GM21367 (cell line): ENCODE measurements around the gene CAMK2D.

ENCODE experiments used
- ATAC-seq: cut with Tn5 transposase; IDR thresholded peaks from one replicate; pipeline ENCODE4 v1.9.1; 2021; ENCODE audit not compliant: unreplicated experiment

The CAMK2D gene

DNA sequence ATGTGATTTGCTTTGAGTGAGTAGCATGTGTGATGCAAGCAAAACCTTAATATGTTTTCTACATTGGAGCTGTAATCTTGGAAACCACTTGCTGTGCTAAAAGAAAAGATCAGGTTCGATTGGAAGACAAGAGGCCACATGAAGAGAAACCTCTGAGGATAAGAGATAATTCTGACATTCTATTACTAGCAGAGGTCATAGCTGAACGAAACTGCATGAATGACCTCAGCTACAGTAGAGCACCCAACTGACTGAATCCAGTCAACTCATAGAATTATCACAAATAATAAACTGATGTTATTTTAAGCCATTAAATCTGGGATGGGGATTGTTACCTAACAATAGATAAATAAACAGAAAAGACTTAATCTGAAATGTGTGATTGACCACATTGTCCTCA lies 147.1 kb downstream of the CAMK2D start:
- no peak for ATAC-seq

DNA sequence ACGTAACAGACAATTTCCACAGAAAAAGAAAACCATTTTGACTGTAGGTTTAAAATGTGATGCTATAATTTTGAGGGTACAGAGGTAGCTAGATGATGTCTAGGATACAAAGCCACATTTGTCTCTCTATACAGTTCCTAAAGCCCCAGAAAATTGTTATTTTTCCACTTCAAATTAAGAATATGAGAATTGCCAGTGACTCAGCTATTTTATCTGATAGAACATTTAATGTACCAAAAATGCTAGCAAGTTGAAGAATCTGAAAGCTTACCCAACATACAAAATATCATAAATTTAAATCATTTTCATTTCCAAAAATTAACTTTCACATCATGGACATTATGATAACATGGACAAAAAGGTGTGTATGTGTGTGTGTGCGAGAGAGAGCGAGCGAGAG lies 148.0 kb downstream of the CAMK2D start:
- ATAC-seq = no peak

DNA sequence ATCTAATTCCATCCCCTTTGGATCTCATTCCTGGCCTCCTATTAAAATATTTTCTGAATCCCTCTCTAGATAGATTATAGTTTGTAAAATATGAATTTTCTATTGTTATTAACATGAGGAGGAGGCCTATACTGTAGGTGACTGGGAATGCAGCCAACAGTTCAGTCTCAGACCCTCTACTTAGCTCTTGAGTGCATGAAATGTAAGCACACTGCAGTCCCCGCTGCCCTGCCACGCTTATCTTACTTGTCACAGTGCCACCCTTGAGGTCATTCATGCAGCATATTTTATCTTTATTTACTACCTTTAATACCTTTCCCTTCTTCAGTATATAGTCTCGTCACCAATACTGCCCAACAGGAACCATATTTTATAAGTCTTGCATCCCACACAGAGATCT lies 151.0 kb downstream of the CAMK2D start:
- ATAC-seq = no peak

DNA sequence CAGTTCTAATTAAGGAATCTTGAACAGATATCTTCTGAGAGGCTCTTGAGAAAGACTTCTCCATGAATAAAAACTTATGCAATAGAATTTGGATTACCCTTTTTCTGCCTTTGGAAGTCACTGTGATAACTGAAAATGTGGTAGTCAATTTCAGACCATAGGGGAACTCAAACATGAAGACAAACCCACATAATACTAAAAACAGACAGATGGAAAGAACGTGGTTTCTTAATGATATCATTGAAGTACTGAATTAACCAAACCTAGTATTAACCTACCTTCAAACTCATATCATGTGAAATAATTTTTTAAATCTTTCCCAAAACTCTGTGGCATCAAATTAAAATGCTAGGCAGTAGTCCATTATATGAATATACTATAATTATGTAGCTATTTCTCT lies 153.5 kb downstream of the CAMK2D start:
- no peak for ATAC-seq

DNA sequence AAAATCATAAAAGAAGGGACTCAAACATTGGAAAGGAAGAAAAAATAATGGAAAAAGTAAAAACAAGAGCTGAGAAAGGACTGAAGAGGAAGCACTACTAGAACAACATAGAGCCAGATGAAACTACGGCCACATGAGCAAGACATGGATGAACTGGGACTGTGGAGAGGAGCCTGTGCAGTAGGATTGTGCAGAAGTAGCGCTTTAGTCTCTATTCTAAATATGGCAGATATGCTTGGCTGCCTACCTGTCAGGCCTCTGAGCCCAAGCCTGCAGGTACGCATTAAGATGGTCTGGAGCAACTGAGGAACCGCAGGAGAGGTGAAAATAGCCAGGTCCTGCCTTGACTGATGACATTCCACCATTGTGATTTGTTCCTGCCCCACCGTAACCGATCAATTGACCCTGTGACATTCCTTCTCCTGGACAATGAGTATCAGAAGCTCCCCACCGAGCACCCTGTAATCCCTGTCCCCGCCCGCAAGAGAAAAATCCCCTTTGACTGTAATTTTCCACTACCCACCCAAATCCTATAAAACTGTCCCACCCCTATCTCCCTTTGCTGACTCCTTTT lies 154.3 kb downstream of the CAMK2D start:
- no peak for ATAC-seq

DNA sequence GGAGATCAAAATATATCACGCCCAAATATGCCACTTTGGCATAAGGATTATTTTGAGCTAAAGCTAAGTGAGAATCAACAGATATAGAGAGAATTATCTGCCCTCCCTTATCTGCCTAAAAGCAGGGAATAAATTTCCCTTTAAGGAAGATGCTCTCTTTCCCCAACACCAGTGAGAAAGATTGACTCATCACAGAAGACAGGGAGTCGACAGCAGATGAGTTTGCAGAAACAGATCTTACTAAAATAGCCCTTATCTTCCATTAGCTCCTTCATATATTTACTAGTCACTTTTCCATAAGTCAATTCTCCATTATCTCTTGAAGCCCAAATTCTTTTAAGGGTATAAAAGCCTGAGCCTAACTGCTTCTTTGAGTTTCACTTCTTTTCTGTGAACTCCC lies 156.6 kb downstream of the CAMK2D start:
- ATAC-seq = no peak

DNA sequence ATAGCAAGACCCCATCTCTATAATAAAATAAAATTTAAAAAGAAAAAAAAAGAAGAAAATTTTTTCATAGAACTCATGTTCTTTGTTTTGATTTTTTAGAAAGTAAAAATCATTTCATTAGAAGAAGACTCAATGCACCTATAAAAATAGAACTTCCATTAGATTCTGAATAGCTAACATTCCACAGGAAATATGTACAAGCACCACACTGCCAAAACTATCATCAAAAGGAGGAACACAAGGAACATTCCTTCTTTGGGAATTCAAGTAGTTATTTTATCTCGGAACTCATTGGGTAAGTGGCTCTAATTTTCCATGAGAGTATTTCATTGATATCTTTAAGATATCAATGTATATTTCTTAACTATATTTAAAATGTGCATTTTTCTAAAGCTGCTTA lies 157.6 kb downstream of the CAMK2D start:
- ATAC-seq = no peak

DNA sequence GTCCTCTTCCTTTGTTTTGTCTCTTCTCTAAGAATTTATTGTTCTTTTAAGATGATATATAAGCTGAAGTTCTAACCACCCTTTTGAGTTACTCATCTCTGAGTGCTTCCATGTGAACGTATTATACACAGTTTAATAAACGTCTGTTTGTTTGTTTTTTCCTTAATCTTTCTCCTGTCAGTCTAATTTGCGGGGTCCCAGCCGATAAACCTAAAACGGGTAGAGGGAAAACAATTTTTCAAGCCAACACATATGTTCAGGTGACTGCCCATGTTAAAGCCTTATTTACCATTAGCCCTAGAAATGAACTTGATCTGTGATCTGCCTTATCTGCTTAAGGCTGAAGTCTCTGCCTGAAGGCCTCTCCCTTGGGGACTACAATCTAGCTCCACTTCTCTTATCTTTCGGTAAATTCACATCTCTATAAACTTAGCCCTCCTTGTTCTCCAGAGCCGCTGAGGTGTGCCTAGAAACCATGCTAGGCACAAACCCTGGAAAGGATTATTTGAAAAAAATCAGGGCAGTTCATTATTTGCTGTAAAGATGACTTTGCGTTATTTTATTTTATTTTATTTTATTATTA lies 158.8 kb downstream of the CAMK2D start:
- no peak for ATAC-seq

DNA sequence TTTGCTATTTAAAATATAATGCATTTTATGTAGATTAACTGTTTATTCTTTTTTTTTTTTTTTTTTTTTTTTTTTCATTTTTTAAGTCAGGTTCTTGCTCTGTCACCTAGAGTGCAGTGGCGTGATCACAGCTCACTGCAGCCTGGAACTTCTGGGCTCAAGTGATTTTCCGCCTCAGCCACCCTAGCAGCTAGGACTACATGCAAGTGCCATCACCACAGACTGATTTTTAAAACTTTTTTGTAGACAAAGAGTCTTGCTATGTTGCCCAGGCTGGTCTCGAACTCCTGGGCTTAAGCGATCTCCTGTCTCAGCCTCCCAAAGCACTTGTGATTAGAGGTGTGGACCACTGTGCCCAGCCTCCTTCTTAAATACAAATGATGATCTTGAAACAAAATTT lies 159.9 kb downstream of the CAMK2D start:
- ATAC-seq = no peak

DNA sequence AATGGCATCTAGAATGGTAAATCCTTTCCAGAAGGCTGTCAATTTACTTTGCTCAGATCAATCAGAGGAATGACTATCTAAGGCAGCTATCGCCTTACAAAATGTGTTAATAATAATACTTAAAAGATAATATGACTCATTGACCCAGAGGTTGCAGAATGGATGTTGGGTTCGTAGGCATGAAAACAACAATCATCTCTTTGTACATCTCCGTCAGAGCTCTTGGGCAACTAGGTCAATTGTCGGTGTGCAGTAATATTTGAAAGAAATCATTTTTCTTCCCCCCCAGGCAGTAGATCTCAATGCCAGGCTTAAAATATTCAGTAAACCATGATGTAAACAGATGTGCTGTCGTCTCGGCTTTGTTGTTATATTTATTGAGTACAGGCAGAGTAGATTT lies 165.1 kb downstream of the CAMK2D start:
- ATAC-seq = no peak

DNA sequence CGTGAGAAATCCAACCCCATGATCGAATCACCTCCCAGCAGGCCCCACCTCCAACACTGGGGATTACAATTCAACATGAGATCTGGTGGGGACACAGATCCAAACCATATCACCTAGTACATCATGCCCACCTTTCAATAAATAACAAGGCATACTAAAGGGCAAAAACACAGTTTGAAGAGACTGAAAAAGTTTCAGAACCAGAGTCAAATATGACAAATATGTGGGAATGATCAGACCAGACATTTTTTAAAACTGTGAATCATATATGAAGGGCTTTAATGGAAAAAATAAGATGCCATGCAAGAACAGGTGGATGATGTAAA lies 167.3 kb downstream of the CAMK2D start:
- ATAC-seq = no peak

DNA sequence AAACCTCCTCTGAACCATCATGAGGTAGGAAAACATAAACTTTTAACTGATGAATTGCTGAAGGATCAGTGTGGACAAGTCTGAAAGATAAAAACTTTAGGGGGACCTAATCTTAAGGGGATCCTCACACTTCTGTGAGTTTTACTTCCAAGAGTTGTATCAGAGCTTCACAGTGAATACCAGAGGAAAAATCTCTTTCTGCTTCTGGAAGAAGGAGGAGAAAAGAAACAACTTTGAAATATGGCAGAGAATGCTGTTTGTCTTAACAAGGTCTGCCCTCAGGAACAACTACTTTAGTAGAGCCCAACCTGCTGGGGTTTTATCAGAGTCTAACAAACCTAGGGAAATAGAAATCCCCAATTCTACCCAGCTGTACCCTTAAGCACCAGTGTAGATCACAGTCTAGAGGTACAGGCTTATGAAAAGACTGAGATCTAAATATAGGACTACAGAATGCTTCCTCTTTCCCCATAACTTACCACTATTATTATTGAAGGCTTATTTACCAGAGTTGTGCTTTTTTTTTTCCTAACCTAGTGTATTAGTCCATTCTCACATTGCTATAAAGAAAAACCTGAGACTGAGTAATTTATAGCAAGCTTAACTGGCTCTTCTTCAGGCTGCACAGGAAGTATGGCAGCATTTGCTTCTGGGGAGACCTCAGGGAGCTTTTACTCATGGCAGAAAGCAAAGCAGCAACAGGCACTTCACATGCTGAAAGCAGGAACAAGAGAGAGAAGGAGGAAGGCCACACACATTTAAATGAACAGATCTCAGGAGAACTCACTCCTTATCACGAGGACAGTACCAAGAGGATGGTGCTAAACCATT lies 167.9 kb downstream of the CAMK2D start:
- ATAC-seq = peak; percentile 78

DNA sequence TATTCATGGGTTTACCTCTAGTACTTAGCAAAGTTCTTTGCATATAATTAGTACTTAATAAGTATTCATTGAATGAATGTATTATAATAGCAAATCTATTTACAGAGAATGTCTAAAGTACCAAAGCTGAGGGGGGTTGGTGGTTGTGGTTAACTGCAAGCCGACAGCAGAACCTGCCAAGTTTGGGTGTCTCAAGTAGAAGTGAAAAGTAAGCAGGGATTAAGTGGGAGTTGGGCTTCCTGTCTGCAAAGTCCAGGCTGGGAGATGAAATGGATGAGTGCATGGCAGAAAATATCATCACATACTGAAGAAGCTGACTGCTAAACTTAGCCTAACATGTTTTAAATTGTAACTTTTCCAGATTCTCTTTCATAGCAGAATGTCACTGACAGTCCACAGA lies 169.6 kb downstream of the CAMK2D start:
- ATAC-seq = no peak

DNA sequence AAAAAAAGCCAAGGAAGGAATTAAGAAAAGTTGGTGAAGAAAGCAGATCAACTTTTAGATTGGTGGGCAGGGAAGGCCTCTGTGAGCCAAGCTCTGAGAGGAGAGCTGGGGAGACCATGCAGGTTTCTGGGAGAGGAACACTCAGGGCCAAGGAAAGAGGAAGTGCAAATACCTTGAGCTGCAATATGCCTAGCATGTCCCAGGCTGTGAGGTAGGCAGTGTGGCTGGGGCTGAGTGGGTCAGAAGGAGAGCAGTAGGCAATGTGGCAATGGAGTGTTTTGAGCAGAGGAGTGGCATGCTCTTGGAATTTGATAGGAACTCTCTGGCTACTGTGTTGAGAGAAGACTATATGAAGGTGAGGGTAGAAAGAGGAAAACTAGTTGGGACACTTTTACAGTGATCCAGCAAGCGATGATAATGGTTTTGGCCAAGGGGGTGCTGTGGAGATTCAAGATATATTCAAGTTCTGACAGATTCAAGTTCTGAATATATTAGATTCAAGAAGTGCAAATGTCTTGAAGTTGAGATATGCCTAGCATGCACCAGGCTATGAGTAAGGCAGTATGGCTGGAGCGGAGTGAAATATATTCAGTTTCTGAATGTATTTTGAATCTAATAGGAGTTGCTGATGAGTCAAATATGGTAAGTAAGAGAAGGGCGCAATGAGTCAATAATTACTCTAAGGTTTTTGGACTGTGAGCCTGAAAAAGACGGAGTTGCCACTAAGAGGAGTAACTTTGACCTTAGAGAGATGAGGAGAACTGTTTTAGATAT lies 172.5 kb downstream of the CAMK2D start:
- no peak for ATAC-seq

DNA sequence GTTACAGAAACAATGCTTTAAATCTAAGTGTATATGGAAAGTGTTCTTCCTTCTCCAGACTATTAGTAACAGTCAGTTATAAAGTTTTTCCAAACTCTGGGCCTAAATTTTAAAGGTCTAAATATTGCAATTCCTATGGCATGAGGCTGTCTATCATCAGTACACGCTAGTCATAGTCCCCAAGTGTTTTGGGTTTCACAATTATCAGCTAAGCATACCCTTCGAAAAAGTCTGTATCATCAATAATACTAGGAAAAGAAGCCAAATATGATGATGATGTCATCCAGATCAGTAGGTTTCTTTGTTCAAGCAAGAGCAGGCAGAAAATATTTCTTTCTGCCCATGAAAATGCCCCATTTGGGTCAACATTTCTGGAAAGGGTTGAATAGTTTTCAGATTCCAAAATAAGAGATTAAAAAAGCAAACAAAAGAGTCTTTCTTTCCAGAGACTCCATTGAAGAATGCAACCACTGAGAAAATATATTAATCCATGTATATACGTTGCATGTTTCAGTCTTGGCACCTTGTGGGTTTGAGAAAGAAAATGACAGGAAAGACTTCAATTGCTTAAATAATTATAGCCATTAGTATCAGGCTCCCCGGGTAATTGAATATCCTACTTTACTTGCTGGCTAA lies 173.8 kb downstream of the CAMK2D start:
- no peak for ATAC-seq

DNA sequence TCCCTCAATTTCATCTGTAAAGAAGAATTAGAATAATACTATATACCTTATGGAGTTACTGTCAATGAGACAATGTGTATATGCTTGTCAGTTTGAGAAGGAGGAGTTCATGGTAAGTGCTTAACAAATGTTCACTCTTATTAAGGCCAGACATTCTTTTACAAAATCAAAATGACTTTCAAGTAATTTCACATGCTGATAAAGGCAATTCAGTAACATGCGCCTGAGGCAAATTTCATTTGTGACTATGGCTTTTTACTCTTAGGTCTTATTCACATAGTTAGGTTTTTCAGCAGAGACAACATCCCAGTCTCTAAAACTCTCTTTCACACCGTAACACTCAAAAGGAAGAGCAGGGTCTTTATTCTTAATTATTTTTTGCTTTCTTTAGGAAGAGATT lies 174.4 kb downstream of the CAMK2D start:
- no peak for ATAC-seq

DNA sequence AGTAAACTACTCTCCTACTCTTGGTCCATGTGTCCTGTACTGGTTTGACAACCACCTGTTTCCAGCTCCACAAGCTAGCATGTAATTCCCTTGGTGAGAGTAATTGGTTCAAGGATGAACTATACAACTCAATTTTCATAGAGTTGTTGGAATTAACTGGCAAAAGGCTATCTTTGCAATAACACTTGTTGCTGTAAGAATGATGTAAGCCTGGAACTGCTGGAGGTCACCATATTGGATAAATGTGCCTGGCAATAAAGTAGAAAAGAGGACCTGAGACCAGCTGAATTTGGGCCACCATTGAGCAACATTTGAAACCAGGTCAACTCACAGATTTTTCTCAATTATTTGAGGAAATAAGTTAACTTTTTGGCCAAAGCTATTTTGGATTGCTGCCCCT lies 175.5 kb downstream of the CAMK2D start:
- ATAC-seq = no peak

DNA sequence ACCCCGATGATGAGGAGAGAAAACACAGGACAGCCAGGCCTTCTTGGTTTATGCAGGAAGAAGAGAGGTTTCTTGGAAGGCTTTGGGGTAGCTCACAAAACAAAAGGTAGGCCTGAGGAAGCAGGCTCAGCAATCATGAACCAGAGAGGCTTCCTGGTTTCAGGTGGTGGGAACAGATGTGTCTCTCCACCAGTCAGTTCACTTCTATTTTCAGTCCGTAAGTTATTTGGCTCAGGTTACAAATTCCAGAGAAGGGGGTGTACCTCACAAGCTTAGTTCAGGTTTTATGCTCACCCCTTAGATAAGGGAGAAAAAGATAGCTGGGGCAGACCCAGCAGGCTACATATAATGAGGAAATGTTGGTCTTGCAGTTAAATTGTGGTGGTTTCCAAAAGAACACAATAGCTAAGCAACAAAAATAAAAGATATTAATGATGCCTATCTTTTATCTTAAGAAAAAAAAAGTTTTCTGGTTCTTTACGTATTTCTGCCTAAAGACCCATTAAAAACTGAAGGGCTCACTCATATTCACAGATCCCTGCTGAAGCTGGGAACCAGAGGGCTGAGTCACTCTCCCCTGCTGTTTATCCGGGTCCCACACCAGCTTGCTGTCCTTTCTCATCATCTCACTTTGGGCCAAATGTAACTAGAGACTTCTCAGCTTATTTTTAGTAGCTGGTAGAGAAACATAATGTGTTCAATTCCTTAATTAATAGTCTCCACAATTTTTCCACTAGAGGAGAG lies 177.0 kb downstream of the CAMK2D start:
- ATAC-seq = no peak

DNA sequence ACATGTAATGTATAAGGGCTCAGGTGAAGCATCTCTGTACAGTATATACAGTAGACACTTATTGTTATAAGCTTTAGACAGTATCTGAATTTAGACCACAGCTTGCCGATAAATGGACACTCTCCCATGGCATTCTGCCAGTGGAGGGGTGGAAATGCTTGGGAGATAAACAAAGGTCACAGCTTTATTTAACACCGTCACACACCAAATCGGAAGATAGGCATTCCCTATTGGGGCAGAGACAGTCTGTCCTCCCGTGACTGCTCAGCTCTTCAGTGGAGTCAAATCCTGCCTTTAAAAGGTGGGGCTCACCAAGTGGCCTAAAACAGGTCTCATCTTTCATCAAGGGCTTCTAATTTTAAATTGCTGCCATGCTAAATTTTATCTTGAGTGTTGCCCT lies 178.8 kb downstream of the CAMK2D start:
- ATAC-seq = no peak

DNA sequence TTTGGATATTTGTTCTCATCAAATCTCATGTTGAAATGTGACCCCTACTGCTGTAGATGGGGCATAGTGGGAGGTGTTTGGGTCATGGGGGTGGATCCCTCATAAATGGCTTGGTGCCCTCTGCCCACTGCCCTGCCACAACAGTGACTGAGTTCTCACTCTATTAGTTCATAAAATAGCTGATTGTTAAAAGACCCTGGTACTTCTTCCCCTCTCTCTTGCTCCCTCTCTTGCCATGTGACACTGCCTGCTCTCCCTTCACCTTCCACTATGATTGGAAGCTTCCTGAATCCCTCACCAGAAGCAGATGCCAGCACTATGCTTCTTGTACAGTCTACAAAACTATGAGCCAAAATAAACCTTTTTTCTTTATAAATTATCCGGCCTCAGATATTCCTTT lies 182.2 kb downstream of the CAMK2D start:
- no peak for ATAC-seq
